HepG2 (cell line): ENCODE data around the gene SOCS1. TPM values are rescaled to one million over a fixed set of nuclear protein-coding genes. Genes with fewer than 3 reads are reported as not detected.

Source experiments
- ATAC-seq: fragments of 200-7000 bp; cut with Tn5 transposase; 3 replicates; pipeline ENCODE4 v1.9.1; 2020; ENCODE audit warnings: mild to moderate bottlenecking, moderate library complexity
- BruUV-seq: library from RNA; stranded (reverse); fragments of 400-500 nt; replicated peaks from 2 replicates; lab custom pipeline; 2021; lab: Mats Ljungman, UMichigan
- CTCF ChIA-PET: fragments of 300-600 bp; formaldehyde crosslinking; extraction: SDS; loops from one replicate; lab custom pipeline; 2021; ENCODE audit warnings: low total read pairs, inconsistent platforms, low intra/inter-chr PET ratio; lab: Yijun Ruan, JAX
- POLR2A ChIA-PET: fragments of 350-600 bp; sonication (Branson Sonifier 250); formaldehyde crosslinking; loops from one replicate; lab custom pipeline; 2020; ENCODE audit warnings: antibody characterized with exemption, inconsistent platforms; lab: Yijun Ruan, JAX
- DNase-seq: peaks from one replicate; pipeline ENCODE4 v3.0.0-alpha.2; 2015; ENCODE audit warnings: low spot score
- FAIRE-seq: peaks from 3 replicates; lab custom pipeline; 2011; peaks lifted over from hg19 to GRCh38; lab: Jason Lieb, UNC
- H2AFZ ChIP-seq: one replicate; pipeline ENCODE4 v1.6.1; 2011; ENCODE audit warnings: low read length, inconsistent platforms
- H3K27ac ChIP-seq: fragments of 300-600 bp; 3 replicates; pipeline ENCODE4 v1.8.0; 2011; ENCODE audit warnings: mixed run types, mild to moderate bottlenecking, mixed read lengths, low read length, inconsistent platforms; ENCODE audit not compliant: insufficient read depth; ENCODE audit errors: extremely low read length
- H3K27me3 ChIP-seq, 2 experiments: fragments of 200-600 bp in 1 of 2; 2 replicates in 1 of 2; 3 replicates in 1 of 2; pipeline versions ENCODE4 v1.6.0 to v1.8.0; 2011; ENCODE audit warnings: low read length in 2 of 2, mild to moderate bottlenecking in 2 of 2, moderate library complexity in 2 of 2, inconsistent platforms in 1 of 2; ENCODE audit not compliant: insufficient read depth in 2 of 2, control insufficient read depth in 1 of 2
- H3K36me3 ChIP-seq, 2 experiments: fragments of 200-600 bp in 1 of 2; replicated peaks in 1 of 2; 2 replicates in 1 of 2; 3 replicates in 1 of 2; pipeline versions ENCODE4 v1.5.1 to v1.8.0; 2011; ENCODE audit warnings: low read length in 2 of 2, inconsistent platforms in 1 of 2; ENCODE audit not compliant: insufficient read depth in 2 of 2, control insufficient read depth in 1 of 2
- H3K4me1 ChIP-seq: 2 replicates; pipeline ENCODE4 v1.5.1; 2012; ENCODE audit warnings: low read length, inconsistent platforms; ENCODE audit not compliant: insufficient read depth
- H3K4me2 ChIP-seq: 2 replicates; pipeline ENCODE4 v1.6.0; 2011; ENCODE audit warnings: low read depth, low read length, inconsistent platforms
- H3K4me3 ChIP-seq, 3 experiments: fragments of 200-600 bp in 1 of 3; sonication (generic), shearing (Covaris generic) in 1 of 3; replicated peaks in 1 of 3; 2 replicates each; pipeline ENCODE4 v1.5.1; 2011 to 2016; ENCODE audit warnings: low read length in 3 of 3, inconsistent platforms in 2 of 3, low read depth in 2 of 3, mild to moderate bottlenecking in 2 of 3, control low read depth in 1 of 3, mixed read lengths in 1 of 3; ENCODE audit not compliant: insufficient read depth in 1 of 3
- H3K79me2 ChIP-seq: one replicate; pipeline ENCODE4 v1.6.1; 2011; ENCODE audit warnings: low read length, inconsistent platforms; ENCODE audit not compliant: insufficient read depth
- H3K9ac ChIP-seq: 2 replicates; pipeline ENCODE4 v1.6.0; 2011; ENCODE audit warnings: mild to moderate bottlenecking, low read depth, low read length, inconsistent platforms; ENCODE audit not compliant: insufficient read depth
- H3K9me3 ChIP-seq: 2 replicates; pipeline ENCODE4 v1.5.1; 2012; ENCODE audit warnings: mild to moderate bottlenecking, low read length
- H4K20me1 ChIP-seq: 2 replicates; pipeline ENCODE4 v1.6.0; 2011; ENCODE audit warnings: inconsistent platforms, mild to moderate bottlenecking, low read length, moderate library complexity; ENCODE audit not compliant: insufficient read depth
- CCAR2 ChIP-seq: fragments of 200-400 bp; formaldehyde crosslinking; optimal IDR thresholded peaks from 2 replicates; pipeline ENCODE3; 2018; ENCODE audit warnings: low read depth, mild to moderate bottlenecking, low read length, moderate library complexity
- CHD4 ChIP-seq: fragments of 200-600 bp; sonication (generic); IDR thresholded peaks from 2 replicates; pipeline ENCODE4 v1.7.0; 2017; ENCODE audit warnings: mild to moderate bottlenecking, low read length, borderline replicate concordance
- MAFF ChIP-seq: IDR thresholded peaks from 2 replicates; pipeline ENCODE4 v1.6.1; 2011; ENCODE audit warnings: low read depth, low read length, improper control_type of control experiment
- ONECUT2 ChIP-seq: sonication (generic); formaldehyde crosslinking; IDR thresholded peaks from 2 replicates; pipeline ENCODE4 v1.4.0; 2020; ENCODE audit warnings: missing genetic modification reagents
- PAF1 ChIP-seq: IDR thresholded peaks from 2 replicates; pipeline ENCODE4 v1.6.1; 2016; ENCODE audit warnings: missing genetic modification reagents, missing compliant biosample characterization
- PREB ChIP-seq: sonication (generic); formaldehyde crosslinking; IDR thresholded peaks from 2 replicates; pipeline ENCODE4 v1.4.0; 2020; ENCODE audit warnings: missing genetic modification reagents
- ZFP1 ChIP-seq: IDR thresholded peaks from 2 replicates; pipeline ENCODE4 v1.6.1; 2016
- ZNF234 ChIP-seq: sonication (generic); formaldehyde crosslinking; conservative IDR thresholded peaks from 2 replicates; pipeline ENCODE4 v1.5.1; 2020; ENCODE audit warnings: mild to moderate bottlenecking, missing genetic modification reagents
- ZNF3 ChIP-seq: IDR thresholded peaks from 2 replicates; pipeline ENCODE4 v1.7.0; 2017; ENCODE audit warnings: inconsistent platforms
- ZNF350 ChIP-seq: sonication (generic); formaldehyde crosslinking; IDR thresholded peaks from 2 replicates; pipeline ENCODE4 v1.4.0; 2020; ENCODE audit warnings: mild to moderate bottlenecking, low read depth, missing genetic modification reagents, borderline replicate concordance
- ZNF354B ChIP-seq: sonication (generic); formaldehyde crosslinking; IDR thresholded peaks from 2 replicates; pipeline ENCODE4 v1.8.0; 2022; ENCODE audit warnings: mild to moderate bottlenecking, missing genetic modification reagents
- ZNF597 ChIP-seq: sonication (generic); formaldehyde crosslinking; IDR thresholded peaks from 2 replicates; pipeline ENCODE4 v1.5.0; 2020; ENCODE audit warnings: missing genetic modification reagents
- ZNF674 ChIP-seq: sonication (generic); formaldehyde crosslinking; IDR thresholded peaks from 2 replicates; pipeline ENCODE4 v1.5.0; 2020; ENCODE audit warnings: low read depth, mild to moderate bottlenecking, missing genetic modification reagents
- ZNF709 ChIP-seq: sonication (generic); formaldehyde crosslinking; IDR thresholded peaks from 2 replicates; pipeline ENCODE4 v1.5.0; 2020; ENCODE audit warnings: mild to moderate bottlenecking, missing genetic modification reagents
- WGBS: methylation state at CpG from one replicate; pipeline ENCODE4 v1.1.6; 2017; ENCODE audit warnings: low lambda C conversion rate; 5-methylcytosine and 5-hydroxymethylcytosine counted together
- in situ Hi-C: cut with HindIII; loops from 2 replicates; pipeline ENCODE4 v1.10.0; 2017; ENCODE audit warnings: low pct_unique_long_range_greater_than_20kb; ENCODE audit not compliant: extremely low pct_ligation_motif_present
- intact Hi-C: fragments of 100-400 bp; cut with micrococcal nuclease; formaldehyde crosslinking; loops from one replicate; pipeline ENCODE4 v1.10.0; 2022; ENCODE audit not compliant: unreplicated experiment
- polyA plus RNA-seq, 8 experiments: library from polyadenylated mRNA; depleted of rRNA in 3 of 8; stranded (reverse) in 7 of 8; unstranded in 1 of 8; fragments of >200 nt; fragmentation: Illumina TruSeq in 4 of 8; extraction: Trizol in 4 of 8; gene quantifications; 2 replicates each; pipeline versions ENCODE4 v1.2.1 to v1.2.3, GENCODE V29; 2011 to 2016; ENCODE audit warnings: low read depth in 4 of 8, missing spikeins in 1 of 8, mixed read lengths in 1 of 8; ENCODE audit not compliant: insufficient read depth in 1 of 8
- total RNA-seq, 5 experiments: library from RNA; depleted of rRNA; stranded (reverse); fragments of >200 nt; fragmentation: Illumina TruSeq; extraction: Trizol; gene quantifications; 2 replicates each; pipeline ENCODE4 v1.2.3, GENCODE V29; 2016; ENCODE audit warnings: low read depth in 1 of 5

SOCS1 gene
- total and polyA plus RNA-seq, 2 of the 13 experiments (the other 11 are each of a cell fraction or from before 2014, with no cell fraction given): 5.3 to 6.3 TPM

DNA sequence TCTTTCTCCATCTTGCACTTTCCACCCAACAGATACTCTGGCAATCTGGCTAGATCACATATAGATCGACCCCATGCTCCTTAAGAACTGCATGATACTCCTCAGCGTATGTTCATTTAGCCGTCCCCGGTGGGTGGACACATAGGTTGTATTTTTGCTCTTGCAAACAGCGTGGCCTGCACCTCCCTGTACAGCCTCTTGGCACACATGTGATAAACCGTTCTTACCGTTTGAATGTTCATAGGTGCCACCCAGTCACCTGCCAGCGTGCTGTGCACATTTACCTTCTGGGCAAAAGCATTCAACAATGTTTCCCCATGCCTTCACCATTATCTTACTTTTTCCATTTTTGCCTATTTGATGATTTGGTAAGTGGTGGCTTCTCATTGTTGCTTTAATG, 6.9 kb upstream of the SOCS1 start:
- no peak for DNase-seq
- Histone ChIP-seq H3K4me1 (peaks cover 95% of the 10 kb centered on the region), H3K36me3 (no peaks in the 10 kb centered on the region), H4K20me1 (no peaks in the 10 kb centered on the region), H3K4me2 (no peak overlapping the region), H3K27ac (no peak overlapping the region), H3K9ac (no peak overlapping the region), H3K79me2 (no peaks in the 10 kb centered on the region), H3K27me3 (no peaks in the 10 kb centered on the region; a peak in 1 of 5 replicates), H3K9me3 (peaks cover 5% of the 10 kb centered on the region; the same call in 1 of the 2 replicates), H3K4me3 (no peak overlapping the region), H2AFZ (no peak overlapping the region)
- TF ChIP-seq PREB (CRISPR knock-in tag): no peak
- no peak for TF ChIP-seq ONECUT2 (CRISPR knock-in tag)
- TF ChIP-seq ZNF597 (CRISPR knock-in tag): no peak
- TF ChIP-seq ZNF3 (CRISPR knock-in tag): no peak
- TF ChIP-seq ZFP1: no peak
- no peak for TF ChIP-seq ZNF350 (CRISPR knock-in tag)
- no peak for TF ChIP-seq ZNF234
- TF ChIP-seq ZNF709 (CRISPR knock-in tag): no peak
- TF ChIP-seq PAF1 (CRISPR knock-in tag): no peak
- no peak for TF ChIP-seq CCAR2
- TF ChIP-seq MAFF: no peak
- no peak for TF ChIP-seq ZNF674
- TF ChIP-seq CHD4: no peak
- TF ChIP-seq ZNF354B: no peak
- no peak for FAIRE-seq
- WGBS: 68% methylated on average over 8 of the region's 8 CpGs
- intact Hi-C loops: no loop called here
- CTCF ChIA-PET: no interaction called here
- BruUV-seq: no TSS peak
- POLR2A ChIA-PET: interaction anchor here (0.8 to 3.0 kb wide), 4 partner anchors 7 to 49 kb away, joined by 3 to 13 read pairs (median 6); partner anchors contain the start of gene SOCS1
- in situ Hi-C loops: no loop called here
- ATAC-seq: no peak
